SJCRH30 (cell line): ENCODE measurements around the gene TMEM87A. TPM values are rescaled to one million over a fixed set of nuclear protein-coding genes. Genes with fewer than 3 reads are reported as not detected.
"Not testable (repeated sequence)": the region's sequence is repeated elsewhere in the genome, so short reads cannot be mapped to it uniquely, and the experiment has no call there.

Source experiments
- DNase-seq, 2 experiments: peaks; one replicate each; pipeline ENCODE4 v3.0.0-alpha.2; 2015 to 2020
- H3K27ac ChIP-seq: fragments of 250-450 bp; sonication (Bioruptor Pico); 2 replicates; pipeline ENCODE4 v1.5.1; 2020; ENCODE audit warnings: mild to moderate bottlenecking, moderate library complexity
- H3K27me3 ChIP-seq: fragments of 250-450 bp; sonication (Bioruptor Pico); 2 replicates; pipeline ENCODE4 v1.5.1; 2020; ENCODE audit warnings: mild to moderate bottlenecking, moderate library complexity
- H3K36me3 ChIP-seq: fragments of 250-450 bp; sonication (Bioruptor Pico); 2 replicates; pipeline ENCODE4 v1.5.1; 2020; ENCODE audit warnings: mild to moderate bottlenecking, moderate library complexity
- H3K4me1 ChIP-seq: fragments of 250-450 bp; sonication (Bioruptor Pico); 2 replicates; pipeline ENCODE4 v1.5.1; 2020; ENCODE audit warnings: mild to moderate bottlenecking, moderate library complexity
- H3K4me3 ChIP-seq: fragments of 250-450 bp; sonication (Bioruptor Pico); 2 replicates; pipeline ENCODE4 v1.5.1; 2020; ENCODE audit warnings: mild to moderate bottlenecking, moderate library complexity
- H3K9me3 ChIP-seq: fragments of 250-450 bp; sonication (Bioruptor Pico); replicated peaks from 2 replicates; pipeline ENCODE4 v1.5.1; 2020; ENCODE audit warnings: mild to moderate bottlenecking, moderate library complexity
- total RNA-seq: library from RNA; depleted of rRNA; stranded (reverse); fragments of >200 nt; shearing (Covaris generic); gene quantifications from 2 replicates; pipeline ENCODE4 v1.2.3, GENCODE V29; 2014

The TMEM87A gene
- total RNA-seq, 1 experiment from 2014 or later, result 46.4 TPM

GRCh38 chr15:42232606-42233005 lies 40.6 kb downstream of the TMEM87A start:
- H3K4me1 ChIP-seq, result no peaks in the 10 kb centered on the region
- DNase-seq, result no peak
- peaks cover 89% of the 10 kb centered on the region for H3K36me3 ChIP-seq
- H3K4me3 ChIP-seq, result no peak overlapping the region
- H3K9me3 ChIP-seq, result no peaks in the 10 kb centered on the region
- no peak overlapping the region for H3K27ac ChIP-seq
- no peaks in the 10 kb centered on the region for H3K27me3 ChIP-seq

- Histone ChIP-seq H3K27me3 (no peaks in the 10 kb centered on the region), H3K36me3 (peaks cover 89% of the 10 kb centered on the region), H3K4me1 (no peaks in the 10 kb centered on the region), H3K9me3 (no peaks in the 10 kb centered on the region), H3K4me3 (no peak overlapping the region), H3K27ac (no peak overlapping the region)
- DNase-seq, result no peak
Measured at GRCh38 chr15:42231088-42231487, 42.1 kb downstream of the TMEM87A start.

GRCh38 chr15:42228981-42229380 lies 44.3 kb downstream of the TMEM87A start:
- H3K27ac ChIP-seq, H3K9me3 ChIP-seq, DNase-seq, H3K27me3 ChIP-seq, H3K4me1 ChIP-seq, H3K4me3 ChIP-seq: not testable (repeated sequence)
- peaks cover 76% of the 10 kb centered on the region for H3K36me3 ChIP-seq

- Histone ChIP-seq H3K4me1 (no peaks in the 10 kb centered on the region), H3K27me3 (no peaks in the 10 kb centered on the region), H3K27ac (no peak overlapping the region), H3K4me3 (no peak overlapping the region), H3K36me3 (peaks cover 70% of the 10 kb centered on the region), H3K9me3 (no peaks in the 10 kb centered on the region)
- no peak for DNase-seq
Measured at GRCh38 chr15:42228036-42228435, 45.2 kb downstream of the TMEM87A start.

- Histone ChIP-seq H3K27ac (no peak overlapping the region), H3K4me1 (no peaks in the 10 kb centered on the region), H3K4me3 (no peak overlapping the region), H3K9me3 (no peaks in the 10 kb centered on the region), H3K27me3 (no peaks in the 10 kb centered on the region), H3K36me3 (peaks cover 61% of the 10 kb centered on the region)
- no peak for DNase-seq
Measured at GRCh38 chr15:42226648-42227047, 46.6 kb downstream of the TMEM87A start.

- Histone ChIP-seq H3K4me1 (no peaks in the 10 kb centered on the region), H3K27me3 (no peaks in the 10 kb centered on the region), H3K36me3 (peaks cover 48% of the 10 kb centered on the region), H3K9me3 (no peaks in the 10 kb centered on the region), H3K4me3 (no peak overlapping the region), H3K27ac (no peak overlapping the region)
- DNase-seq, result no peak
Measured at GRCh38 chr15:42220216-42220615, 53.0 kb downstream of the TMEM87A start.

- no peak for DNase-seq
- H3K9me3 ChIP-seq, result no peaks in the 10 kb centered on the region
- H3K27me3 ChIP-seq, result no peaks in the 10 kb centered on the region
- no peak overlapping the region for H3K27ac ChIP-seq
- H3K4me1 ChIP-seq, result no peaks in the 10 kb centered on the region
- no peak overlapping the region for H3K4me3 ChIP-seq
- H3K36me3 ChIP-seq, result peaks cover 44% of the 10 kb centered on the region
Measured at GRCh38 chr15:42218953-42219592, 54.2 kb downstream of the TMEM87A start.

GRCh38 chr15:42217568-42217967 lies 55.7 kb downstream of the TMEM87A start:
- Histone ChIP-seq H3K36me3 (peaks cover 55% of the 10 kb centered on the region), H3K27ac (no peak overlapping the region), H3K27me3 (no peaks in the 10 kb centered on the region), H3K4me1 (no peaks in the 10 kb centered on the region), H3K4me3 (no peak overlapping the region), H3K9me3 (no peaks in the 10 kb centered on the region)
- DNase-seq, result no peak

- no peak for DNase-seq
- Histone ChIP-seq H3K9me3 (no peaks in the 10 kb centered on the region), H3K36me3 (peaks cover 64% of the 10 kb centered on the region), H3K27me3 (no peaks in the 10 kb centered on the region), H3K4me3 (no peak overlapping the region), H3K27ac (no peak overlapping the region), H3K4me1 (no peaks in the 10 kb centered on the region)
Measured at GRCh38 chr15:42215913-42216829, 57.1 kb downstream of the TMEM87A start.

- no peak for DNase-seq
- Histone ChIP-seq H3K4me3 (no peak overlapping the region), H3K36me3 (peaks cover 66% of the 10 kb centered on the region), H3K9me3 (no peaks in the 10 kb centered on the region), H3K27me3 (no peaks in the 10 kb centered on the region), H3K4me1 (no peaks in the 10 kb centered on the region), H3K27ac (no peak overlapping the region)
Measured at GRCh38 chr15:42214600-42214999, 58.6 kb downstream of the TMEM87A start.

- Histone ChIP-seq H3K9me3 (no peaks in the 10 kb centered on the region), H3K27ac (no peak overlapping the region), H3K4me1 (peaks cover 3% of the 10 kb centered on the region; the same call in 1 of the 2 replicates), H3K27me3 (no peaks in the 10 kb centered on the region), H3K36me3 (peaks cover 68% of the 10 kb centered on the region), H3K4me3 (no peak overlapping the region)
- no peak for DNase-seq
Measured at GRCh38 chr15:42213511-42213910, 59.7 kb downstream of the TMEM87A start.

GRCh38 chr15:42210696-42211095 lies 62.5 kb downstream of the TMEM87A start:
- Histone ChIP-seq H3K27ac (no peak overlapping the region), H3K36me3 (peaks cover 51% of the 10 kb centered on the region), H3K4me3 (no peak overlapping the region), H3K9me3 (no peaks in the 10 kb centered on the region), H3K27me3 (no peaks in the 10 kb centered on the region), H3K4me1 (peaks cover 18% of the 10 kb centered on the region)
- no peak for DNase-seq

- Histone ChIP-seq H3K27ac (peak within 1 kb of the TSS; percentile 51), H3K4me3 (peak within 1 kb of the TSS; percentile 92), H3K27me3 (no peaks in the 10 kb centered on the region), H3K4me1 (peaks cover 18% of the 10 kb centered on the region), H3K9me3 (no peaks in the 10 kb centered on the region), H3K36me3 (peaks cover 41% of the 10 kb centered on the region)
- DNase-seq, result peak; percentile 86 to 89
Measured at GRCh38 chr15:42207674-42208579, 65.3 kb downstream of the TMEM87A start, which contains the start of gene VPS39. VPS39 (minus strand) TSS chr15:42208304; CDS start chr15:42208153, 151 bp downstream.

- H3K9me3 ChIP-seq, result no peaks in the 10 kb centered on the region
- no peak overlapping the region for H3K27ac ChIP-seq
- DNase-seq, result peak in 1 of 2 experiments; percentile 44
- peaks cover 27% of the 10 kb centered on the region for H3K36me3 ChIP-seq
- no peaks in the 10 kb centered on the region for H3K27me3 ChIP-seq
- no peak overlapping the region for H3K4me3 ChIP-seq
- peaks cover 18% of the 10 kb centered on the region for H3K4me1 ChIP-seq
Measured at GRCh38 chr15:42206406-42206805, 66.8 kb downstream of the TMEM87A start.
